Activated T-helper 17 cell treated with anti-CD3 and anti-CD28 coated beads, Interleukin-2, amount 50 U/mL, for 72 hours (primary cell): ENCODE results near the gene SOX6. TPM values are rescaled to one million over a fixed set of nuclear protein-coding genes. Genes with fewer than 3 reads are reported as not detected.
"Not testable (repeated sequence)": the region's sequence is repeated elsewhere in the genome, so short reads cannot be mapped to it uniquely, and the experiment has no call there.

Source experiments
- ATAC-seq: fragments of 150-1000 bp; cut with Tn5 transposase; replicated peaks from 2 replicates; pipeline ENCODE4 v1.10.0; 2021; ENCODE audit warnings: mild to moderate bottlenecking, moderate library complexity
- H3K27ac Mint-ChIP-seq: one replicate; pipeline ENCODE4 v1.8.0; 2022; ENCODE audit warnings: mixed read lengths
- H3K27me3 Mint-ChIP-seq: one replicate; pipeline ENCODE4 v1.8.0; 2022; ENCODE audit warnings: mixed read lengths
- H3K36me3 Mint-ChIP-seq: one replicate; pipeline ENCODE4 v1.8.0; 2022; ENCODE audit warnings: low read depth, mild to moderate bottlenecking, mixed read lengths
- H3K4me1 Mint-ChIP-seq: one replicate; pipeline ENCODE4 v1.8.0; 2022; ENCODE audit warnings: mixed read lengths
- H3K4me3 Mint-ChIP-seq: one replicate; pipeline ENCODE4 v1.8.0; 2022; ENCODE audit warnings: mild to moderate bottlenecking, mixed read lengths
- H3K9me3 Mint-ChIP-seq: one replicate; pipeline ENCODE4 v1.8.0; 2022; ENCODE audit warnings: mixed read lengths
- total RNA-seq, 2 donors: library from RNA; stranded (reverse); gene quantifications; one replicate each; pipeline ENCODE4 v1.2.3, GENCODE V29; 2022

Gene SOX6
- total RNA-seq, 2 donors from 2014 or later = 0.11 TPM; not detected in 1

DNA sequence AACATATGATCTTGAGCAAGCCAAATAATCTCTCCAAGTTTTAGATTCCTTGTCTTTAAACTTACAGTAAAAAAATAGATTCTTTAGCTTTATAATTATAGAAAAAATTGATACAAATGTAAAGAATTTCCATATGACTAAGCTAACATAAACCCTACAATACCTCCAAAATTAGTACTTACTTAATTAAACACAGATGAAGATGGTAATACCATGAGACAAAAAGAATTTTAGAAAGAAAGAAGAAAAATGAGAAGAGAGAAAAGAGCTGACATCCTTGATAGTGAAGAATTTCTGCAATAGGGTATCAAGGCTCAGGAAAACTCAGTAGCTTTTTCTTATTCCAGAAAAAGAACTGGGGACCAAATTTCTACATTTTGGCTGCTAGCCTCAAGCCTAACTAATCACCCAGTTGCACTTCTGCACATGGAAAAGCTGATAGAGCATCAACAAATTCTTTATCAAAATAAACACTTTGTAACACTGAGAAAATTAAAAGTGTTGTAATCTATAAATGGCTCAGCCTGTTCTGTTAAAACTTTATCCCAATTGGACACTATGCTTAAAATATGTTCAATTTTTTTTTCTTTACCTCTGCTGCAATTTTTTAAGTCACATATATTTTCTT lies 24.7 kb upstream of the SOX6 start:
- H3K4me1 Mint-ChIP-seq = no peaks in the 10 kb centered on the region
- H3K4me3 Mint-ChIP-seq = no peak overlapping the region
- no peaks in the 10 kb centered on the region for H3K27me3 Mint-ChIP-seq
- peaks cover 5% of the 10 kb centered on the region for H3K9me3 Mint-ChIP-seq
- H3K36me3 Mint-ChIP-seq = no peaks in the 10 kb centered on the region
- no peak for ATAC-seq
- no peak overlapping the region for H3K27ac Mint-ChIP-seq

DNA sequence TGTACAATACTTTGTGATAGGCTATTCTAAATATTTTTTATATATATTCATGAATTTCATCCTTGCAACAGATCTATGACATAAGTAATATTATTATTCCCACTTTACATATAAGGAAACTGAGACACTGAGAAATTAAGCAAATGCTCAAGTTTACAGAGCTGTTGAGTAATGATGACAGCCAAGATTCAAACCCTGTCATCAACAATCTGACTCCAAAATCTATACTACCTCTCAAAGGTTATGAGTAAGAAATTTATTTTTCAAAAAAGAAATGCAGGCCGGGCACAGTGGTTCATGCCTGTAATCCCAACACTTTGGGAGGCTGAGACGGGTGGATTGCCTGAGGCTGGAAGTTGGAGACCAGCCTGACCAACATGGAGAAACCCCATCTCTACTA lies 22.6 kb upstream of the SOX6 start:
- ATAC-seq = no peak
- Mint-ChIP-seq H3K27ac (no peak overlapping the region), H3K4me1 (no peaks in the 10 kb centered on the region), H3K36me3 (no peaks in the 10 kb centered on the region), H3K9me3 (peaks cover 11% of the 10 kb centered on the region), H3K27me3 (no peaks in the 10 kb centered on the region), H3K4me3 (no peak overlapping the region)

DNA sequence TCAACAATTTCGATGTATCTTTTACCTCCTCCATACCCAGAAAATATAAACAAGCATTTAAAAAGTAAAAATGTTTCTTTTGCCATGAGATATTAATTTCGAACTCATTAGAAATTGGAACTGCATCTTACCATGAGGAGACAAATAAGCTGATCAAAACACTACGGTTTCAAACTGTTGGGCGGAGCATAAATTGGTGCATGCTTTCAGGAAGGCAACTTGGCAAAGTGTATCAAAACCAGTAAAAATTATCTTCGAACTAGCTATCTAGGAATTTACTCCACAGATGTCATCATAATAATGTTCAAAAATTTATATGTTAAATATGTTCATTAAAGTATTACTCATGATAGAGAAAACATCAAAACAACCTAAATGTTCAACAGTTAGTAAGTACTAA lies 21.4 kb upstream of the SOX6 start:
- Mint-ChIP-seq H3K27ac (no peak overlapping the region), H3K36me3 (no peaks in the 10 kb centered on the region), H3K9me3 (peaks cover 16% of the 10 kb centered on the region), H3K4me3 (no peak overlapping the region), H3K27me3 (no peaks in the 10 kb centered on the region), H3K4me1 (no peaks in the 10 kb centered on the region)
- no peak for ATAC-seq

- not testable (repeated sequence) for H3K27ac Mint-ChIP-seq, H3K4me1 Mint-ChIP-seq, H3K27me3 Mint-ChIP-seq, H3K36me3 Mint-ChIP-seq, H3K4me3 Mint-ChIP-seq, ATAC-seq
- peaks cover 17% of the 10 kb centered on the region for H3K9me3 Mint-ChIP-seq
Observed at GRCh38 chr11:16375664-16376063, 19.3 kb upstream of the SOX6 start.

GRCh38 chr11:16373768-16374167 lies 17.4 kb upstream of the SOX6 start:
- Mint-ChIP-seq H3K27ac (no peak overlapping the region), H3K4me1 (no peaks in the 10 kb centered on the region), H3K4me3 (no peak overlapping the region), H3K9me3 (peaks cover 20% of the 10 kb centered on the region), H3K36me3 (no peaks in the 10 kb centered on the region), H3K27me3 (no peaks in the 10 kb centered on the region)
- no peak for ATAC-seq

GRCh38 chr11:16372355-16372754 lies 16.0 kb upstream of the SOX6 start:
- ATAC-seq = no peak
- Mint-ChIP-seq H3K27ac (no peak overlapping the region), H3K4me1 (no peaks in the 10 kb centered on the region), H3K4me3 (no peak overlapping the region), H3K36me3 (no peaks in the 10 kb centered on the region), H3K27me3 (no peaks in the 10 kb centered on the region), H3K9me3 (peaks cover 20% of the 10 kb centered on the region)

GRCh38 chr11:16367252-16367651 lies 10.9 kb upstream of the SOX6 start:
- Mint-ChIP-seq H3K4me3 (no peak overlapping the region), H3K9me3 (peaks cover 7% of the 10 kb centered on the region), H3K4me1 (no peaks in the 10 kb centered on the region), H3K36me3 (no peaks in the 10 kb centered on the region), H3K27ac (no peak overlapping the region), H3K27me3 (no peaks in the 10 kb centered on the region)
- ATAC-seq = no peak

DNA sequence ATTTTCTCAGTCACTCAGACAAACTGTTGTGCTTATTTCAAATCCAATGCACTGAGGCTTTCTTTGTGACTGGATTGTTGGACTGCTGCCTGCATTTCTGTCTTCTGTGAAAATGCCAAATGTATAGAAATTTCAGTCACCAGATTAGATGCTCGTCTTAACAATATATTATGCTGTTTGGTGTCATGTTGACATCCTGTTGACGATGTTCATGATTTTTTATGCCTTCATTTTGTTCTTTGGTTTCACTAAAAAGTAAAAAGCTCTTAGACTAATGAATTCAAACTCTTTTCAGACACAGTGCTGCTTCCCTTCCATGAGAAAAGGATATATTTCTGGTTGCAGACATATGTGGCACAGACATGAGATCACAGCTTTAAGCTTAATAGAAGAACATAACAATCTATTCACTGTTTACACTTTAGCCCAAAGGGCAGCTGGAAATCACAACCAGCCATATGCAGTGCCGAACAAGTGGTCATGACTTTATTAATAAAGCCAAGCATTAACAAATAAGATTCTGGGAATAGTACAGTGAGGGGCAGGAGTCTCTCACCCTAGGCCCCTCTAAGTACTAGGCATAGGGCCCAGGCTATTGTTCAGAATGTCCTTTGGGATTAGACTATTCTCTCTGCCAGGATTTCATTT lies 9.4 kb upstream of the SOX6 start:
- Mint-ChIP-seq H3K27me3 (no peaks in the 10 kb centered on the region), H3K4me3 (no peak overlapping the region), H3K36me3 (no peaks in the 10 kb centered on the region), H3K27ac (no peak overlapping the region), H3K9me3 (peaks cover 7% of the 10 kb centered on the region), H3K4me1 (no peaks in the 10 kb centered on the region)
- ATAC-seq = no peak

DNA sequence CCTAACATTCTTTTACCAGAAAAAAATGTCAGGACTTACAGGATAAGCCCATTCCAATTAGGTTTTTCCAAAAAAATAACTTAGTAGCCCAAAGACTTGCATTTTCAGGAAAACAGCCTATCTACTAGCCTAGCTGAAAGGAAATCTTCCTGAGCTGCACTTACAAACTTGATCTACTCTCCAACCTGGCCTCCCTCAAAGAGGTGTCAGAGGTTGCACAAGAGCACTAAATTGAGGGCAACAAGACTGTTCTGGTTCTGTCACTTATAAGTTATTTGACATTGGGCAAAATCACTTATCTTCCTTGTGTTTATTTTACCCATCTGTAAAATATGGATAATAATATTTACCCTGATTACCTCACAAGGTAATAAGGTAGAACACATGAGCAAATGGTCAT lies 7.9 kb upstream of the SOX6 start:
- peaks cover 8% of the 10 kb centered on the region for H3K9me3 Mint-ChIP-seq
- H3K36me3 Mint-ChIP-seq = no peaks in the 10 kb centered on the region
- H3K4me3 Mint-ChIP-seq = no peak overlapping the region
- no peak overlapping the region for H3K27ac Mint-ChIP-seq
- ATAC-seq = no peak
- no peaks in the 10 kb centered on the region for H3K4me1 Mint-ChIP-seq
- no peaks in the 10 kb centered on the region for H3K27me3 Mint-ChIP-seq

- no peaks in the 10 kb centered on the region for H3K36me3 Mint-ChIP-seq
- H3K27ac Mint-ChIP-seq = no peak overlapping the region
- H3K9me3 Mint-ChIP-seq = peaks cover 8% of the 10 kb centered on the region
- no peak overlapping the region for H3K4me3 Mint-ChIP-seq
- no peaks in the 10 kb centered on the region for H3K27me3 Mint-ChIP-seq
- ATAC-seq = no peak
- H3K4me1 Mint-ChIP-seq = no peaks in the 10 kb centered on the region
Observed at GRCh38 chr11:16363706-16364105, 7.4 kb upstream of the SOX6 start.

- Mint-ChIP-seq H3K4me3 (no peak overlapping the region), H3K9me3 (peaks cover 8% of the 10 kb centered on the region), H3K36me3 (no peaks in the 10 kb centered on the region), H3K27me3 (no peaks in the 10 kb centered on the region), H3K4me1 (no peaks in the 10 kb centered on the region), H3K27ac (no peak overlapping the region)
- no peak for ATAC-seq
Observed at GRCh38 chr11:16361108-16361865, 4.9 kb upstream of the SOX6 start.

GRCh38 chr11:16359369-16359768 lies 3.0 kb upstream of the SOX6 start:
- ATAC-seq = no peak
- Mint-ChIP-seq H3K27ac (no peak overlapping the region), H3K36me3 (no peaks in the 10 kb centered on the region), H3K27me3 (no peaks in the 10 kb centered on the region), H3K4me1 (no peaks in the 10 kb centered on the region), H3K9me3 (peaks cover 8% of the 10 kb centered on the region), H3K4me3 (no peak overlapping the region)

- Mint-ChIP-seq H3K27me3 (no peaks in the 10 kb centered on the region), H3K4me1 (no peaks in the 10 kb centered on the region), H3K36me3 (no peaks in the 10 kb centered on the region), H3K4me3 (no peak overlapping the region), H3K27ac (no peak overlapping the region), H3K9me3 (peaks cover 8% of the 10 kb centered on the region)
- no peak for ATAC-seq
Observed at GRCh38 chr11:16358726-16359125, 2.4 kb upstream of the SOX6 start.

DNA sequence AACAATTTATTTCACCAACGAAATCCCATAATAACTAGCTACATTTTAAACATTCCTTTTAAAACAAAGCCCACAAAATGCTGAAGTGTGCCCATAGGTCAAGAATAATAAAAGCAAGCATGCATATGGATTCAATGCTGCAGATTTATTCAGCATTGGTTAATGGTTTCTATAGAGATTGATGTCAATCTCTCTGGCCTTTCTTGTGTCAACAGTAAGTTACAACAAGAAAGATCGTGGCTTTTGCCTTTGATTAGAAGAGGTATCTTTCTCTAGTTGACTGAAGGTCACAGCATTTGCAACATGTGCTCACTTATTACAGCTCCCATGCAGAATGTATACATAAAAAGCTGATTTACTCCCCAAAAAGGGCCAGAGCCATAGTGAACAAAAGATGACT lies 1.4 kb upstream of the SOX6 start:
- no peak overlapping the region for H3K27ac Mint-ChIP-seq
- H3K9me3 Mint-ChIP-seq = peaks cover 12% of the 10 kb centered on the region
- H3K27me3 Mint-ChIP-seq = no peaks in the 10 kb centered on the region
- no peak overlapping the region for H3K4me3 Mint-ChIP-seq
- ATAC-seq = no peak
- no peaks in the 10 kb centered on the region for H3K36me3 Mint-ChIP-seq
- no peaks in the 10 kb centered on the region for H3K4me1 Mint-ChIP-seq

GRCh38 chr11:16356761-16357393 lies 531 bp upstream of the SOX6 start:
- ATAC-seq = no peak
- no peaks in the 10 kb centered on the region for H3K36me3 Mint-ChIP-seq
- no peaks in the 10 kb centered on the region for H3K27me3 Mint-ChIP-seq

More at GRCh38 chr11:16356761-16357393, 531 bp upstream of the SOX6 start:
- peaks cover 7% of the 10 kb centered on the region for H3K9me3 Mint-ChIP-seq
- H3K4me1 Mint-ChIP-seq = no peaks in the 10 kb centered on the region
- H3K27ac Mint-ChIP-seq = no peak overlapping the region
- no peak overlapping the region for H3K4me3 Mint-ChIP-seq
